Ammon's horn (tissue), 1 donor: ENCODE data around the gene ASMTL.

Experiments used
- DNase-seq: peaks from one replicate; pipeline ENCODE4 v3.0.0-alpha.2; 2016; ENCODE audit warnings: low spot score

ASMTL gene

GRCh38 chrX:1403228-1403627 lies 49.5 kb downstream of the ASMTL start:
- no peak for DNase-seq

DNA sequence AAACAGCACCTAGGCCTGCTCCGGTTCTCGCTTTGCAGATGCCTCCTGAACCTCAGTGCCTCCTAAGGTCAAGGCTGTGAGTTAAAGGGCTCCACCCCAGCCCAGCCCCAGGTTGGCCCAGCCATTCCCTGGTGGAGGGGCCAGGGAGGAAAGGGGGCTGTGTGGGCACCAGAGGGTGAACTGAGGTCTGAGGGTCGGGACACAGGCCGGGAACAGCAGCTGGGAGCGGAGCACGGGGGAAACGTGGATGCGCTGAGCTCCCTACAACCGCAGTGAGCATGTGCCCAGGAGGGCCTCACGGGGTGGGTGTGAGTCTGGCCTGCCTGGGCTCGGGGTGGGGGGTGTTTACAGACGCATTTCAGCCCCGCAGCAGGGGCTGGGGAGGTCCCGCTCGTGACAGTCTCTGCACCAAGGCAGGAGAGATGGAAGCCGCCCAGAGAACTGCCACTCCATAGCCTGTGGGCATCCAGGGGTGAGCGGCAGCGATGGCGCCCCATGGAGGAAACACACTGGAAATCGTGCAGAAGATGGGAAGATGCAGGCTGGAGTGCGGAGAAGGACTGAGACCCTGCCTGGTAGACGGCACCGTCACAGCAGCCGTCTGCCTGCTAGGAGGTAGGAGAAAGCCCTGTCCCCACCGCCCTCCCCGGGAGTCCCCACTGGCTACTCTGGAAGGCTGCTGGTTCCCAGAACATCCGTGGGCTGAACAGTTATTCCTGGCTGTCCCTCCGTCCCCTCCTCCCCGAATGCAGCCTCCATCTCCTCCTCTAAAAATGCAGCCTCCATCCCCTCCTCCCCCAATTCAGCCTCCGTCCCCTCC lies 50.9 kb downstream of the ASMTL start:
- no peak for DNase-seq

GRCh38 chrX:1400742-1401471 lies 51.8 kb downstream of the ASMTL start:
- no peak for DNase-seq

GRCh38 chrX:1400049-1400448 lies 52.7 kb downstream of the ASMTL start:
- no peak for DNase-seq

DNA sequence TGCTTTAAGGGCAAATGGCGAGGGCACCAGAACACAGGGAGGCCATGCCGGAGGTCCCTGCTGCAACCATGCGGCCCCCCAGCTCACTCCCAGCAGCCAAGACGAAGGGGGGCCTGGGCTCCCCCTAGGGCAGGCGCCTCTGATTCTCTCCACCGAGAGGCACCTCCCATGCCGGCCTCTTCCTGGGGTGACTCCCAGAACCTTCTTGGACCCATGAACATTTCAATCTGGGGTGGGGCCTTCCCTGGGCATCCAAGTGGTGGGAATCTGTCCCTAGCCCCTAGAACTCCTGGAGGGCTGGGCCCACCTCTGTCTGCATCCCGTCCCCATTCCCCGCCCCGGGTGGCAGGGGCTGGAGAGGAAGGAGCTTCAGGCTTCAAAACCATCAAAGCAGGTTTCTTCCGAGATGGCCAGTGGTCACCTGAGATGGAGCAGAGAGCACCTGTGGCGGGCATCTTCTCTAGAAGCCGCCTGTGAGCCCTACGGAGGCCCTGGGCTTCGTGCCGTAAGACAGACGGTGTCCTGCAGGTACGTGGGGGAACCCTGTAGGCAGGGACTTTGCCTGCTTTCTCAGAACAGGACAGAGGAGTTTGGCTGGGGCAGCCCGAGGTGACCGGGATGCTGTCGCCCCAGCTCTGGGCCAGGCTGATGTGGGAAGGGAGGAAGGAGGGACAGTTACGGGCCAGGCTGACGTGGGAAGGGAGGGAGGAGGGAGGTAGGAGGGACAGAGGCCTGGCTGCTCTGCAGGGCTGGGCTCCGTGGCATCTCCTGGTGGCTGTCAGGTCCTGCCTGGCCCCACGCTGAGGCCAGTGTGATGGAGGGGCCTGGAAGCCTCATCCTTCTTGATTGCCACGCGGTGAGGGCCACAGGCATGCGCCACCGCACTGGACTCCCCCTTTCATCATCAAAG lies 54.0 kb downstream of the ASMTL start:
- DNase-seq: no peak

- DNase-seq: no peak
These were observed 55.1 kb downstream of the ASMTL start for GRCh38 chrX:1397441-1398270.

- no peak for DNase-seq
These were observed 55.7 kb downstream of the ASMTL start for GRCh38 chrX:1397001-1397400.

GRCh38 chrX:1395646-1396216 lies 57.0 kb downstream of the ASMTL start:
- DNase-seq: no peak

- no peak for DNase-seq
These were observed 57.8 kb downstream of the ASMTL start for GRCh38 chrX:1394731-1395501.

GRCh38 chrX:1393871-1394615 lies 58.7 kb downstream of the ASMTL start:
- DNase-seq: no peak

GRCh38 chrX:1392376-1393068 lies 60.2 kb downstream of the ASMTL start:
- DNase-seq: peak; percentile 69

DNA sequence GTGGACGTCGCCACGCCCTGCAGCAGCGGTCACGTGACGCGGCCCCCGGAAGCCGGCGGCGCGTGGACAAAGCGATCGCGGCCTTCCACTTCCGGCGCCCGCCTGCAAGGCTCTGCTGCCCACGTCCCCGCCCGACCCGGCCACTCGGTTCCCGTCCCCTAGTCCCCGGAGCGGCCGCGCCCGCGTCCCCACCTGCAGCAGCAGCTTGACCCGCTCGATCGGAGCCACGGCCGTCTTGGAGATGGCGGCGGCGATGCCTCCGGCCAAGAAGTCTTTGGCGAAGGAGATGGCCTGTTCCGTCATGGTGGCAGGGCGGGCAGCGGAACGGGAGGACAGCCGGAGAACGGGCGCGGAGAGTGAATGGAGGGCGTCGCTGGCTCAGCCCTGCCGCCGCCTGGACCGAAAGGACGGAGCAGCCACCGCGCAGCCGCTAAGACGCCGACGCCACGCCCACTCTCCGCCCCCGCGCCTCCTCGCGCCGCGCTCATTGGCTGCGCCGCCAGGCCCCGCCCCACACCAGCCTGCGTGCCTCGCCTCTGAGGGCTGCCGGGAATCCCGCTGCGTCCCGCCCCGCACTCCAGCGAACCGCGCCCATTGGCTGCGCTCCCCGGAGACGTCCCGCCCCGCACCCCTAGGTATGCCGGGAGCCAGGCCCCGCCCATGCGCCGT lies 60.9 kb downstream of the ASMTL start, which contains the start of gene SLC25A6:
TSS of gene SLC25A6 (minus strand) at position 407 of the 669 bp plus-strand sequence. CDS start at position 303, 104 bp downstream.
- peak; percentile 99 for DNase-seq

- no peak for DNase-seq
These were observed 61.4 kb downstream of the ASMTL start for GRCh38 chrX:1391370-1391706.

DNA sequence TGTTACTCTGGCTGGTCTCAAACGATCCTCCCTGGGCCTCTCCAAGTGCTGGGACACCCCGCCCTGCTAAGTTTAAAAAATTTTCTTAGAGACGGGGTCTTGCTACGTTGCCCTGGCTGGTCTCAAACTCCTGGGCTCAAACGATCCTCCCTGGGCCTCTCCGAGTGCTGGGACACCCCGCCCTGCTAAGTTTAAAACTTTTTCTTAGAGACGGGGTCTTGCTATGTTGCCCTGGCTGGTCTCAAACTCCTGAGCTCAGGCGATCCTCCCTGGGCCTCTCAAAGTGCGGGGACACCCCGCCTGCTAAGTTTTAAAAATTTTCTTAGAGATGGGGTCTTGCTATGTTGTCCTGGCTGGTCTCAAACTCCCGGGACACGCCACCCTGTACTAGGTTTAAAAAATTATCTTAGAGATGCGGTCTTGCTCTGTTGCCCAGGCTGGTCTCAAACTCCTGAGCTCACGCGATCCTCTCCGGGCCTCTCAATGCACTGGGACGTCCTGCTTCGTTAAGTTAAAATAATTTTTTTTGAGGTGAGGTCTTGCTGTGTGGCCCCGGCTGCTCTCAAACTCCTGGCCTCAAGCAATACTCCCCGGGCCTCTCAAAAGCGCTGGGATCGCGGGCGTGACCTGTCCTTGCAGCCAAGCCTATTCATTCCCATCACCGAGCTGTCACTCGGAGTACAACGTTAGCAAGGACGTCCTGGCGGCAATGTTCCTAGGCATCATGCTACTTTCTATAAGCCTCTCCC lies 61.9 kb downstream of the ASMTL start:
- DNase-seq: no peak

- no peak for DNase-seq
These were observed 62.8 kb downstream of the ASMTL start for GRCh38 chrX:1389993-1390285.

DNA sequence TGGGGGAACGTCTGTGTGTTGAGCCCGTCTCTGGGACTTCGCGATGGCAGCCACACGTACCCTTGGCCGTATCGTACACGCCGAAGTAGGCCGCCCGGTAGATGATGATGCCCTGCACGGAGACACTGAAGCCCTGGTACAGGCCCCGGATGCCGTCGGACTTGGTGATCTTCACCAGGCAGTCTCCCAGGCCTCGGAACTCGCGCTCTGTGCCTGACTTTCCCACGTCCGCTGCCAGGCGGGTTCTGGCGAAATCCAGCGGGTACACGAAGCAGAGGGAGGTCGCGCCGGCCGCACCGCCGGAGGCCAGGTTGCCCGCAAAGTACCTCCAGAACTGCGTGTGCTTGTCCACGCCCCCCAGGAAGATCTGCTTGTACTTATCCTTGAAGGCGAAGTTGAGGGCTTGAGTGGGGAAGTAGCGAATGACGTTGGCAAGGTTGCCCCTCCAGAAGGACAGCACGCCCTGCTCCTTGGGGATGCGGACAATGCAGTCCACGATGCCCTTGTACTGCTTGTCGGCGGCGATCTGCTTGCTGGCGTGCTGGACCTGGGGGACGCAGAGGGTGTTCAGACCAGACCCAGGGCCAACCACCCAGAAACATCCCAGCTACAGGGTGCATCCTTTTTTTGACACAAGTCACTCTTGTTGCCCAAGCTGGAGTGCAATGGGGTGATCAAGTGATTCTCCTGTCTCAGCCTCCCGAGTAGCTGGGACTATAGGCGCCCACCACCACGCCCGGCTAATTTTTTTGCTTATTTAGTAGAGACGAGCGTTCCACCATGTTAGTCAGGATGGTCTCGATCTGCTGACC lies 63.3 kb downstream of the ASMTL start:
- no peak for DNase-seq

DNA sequence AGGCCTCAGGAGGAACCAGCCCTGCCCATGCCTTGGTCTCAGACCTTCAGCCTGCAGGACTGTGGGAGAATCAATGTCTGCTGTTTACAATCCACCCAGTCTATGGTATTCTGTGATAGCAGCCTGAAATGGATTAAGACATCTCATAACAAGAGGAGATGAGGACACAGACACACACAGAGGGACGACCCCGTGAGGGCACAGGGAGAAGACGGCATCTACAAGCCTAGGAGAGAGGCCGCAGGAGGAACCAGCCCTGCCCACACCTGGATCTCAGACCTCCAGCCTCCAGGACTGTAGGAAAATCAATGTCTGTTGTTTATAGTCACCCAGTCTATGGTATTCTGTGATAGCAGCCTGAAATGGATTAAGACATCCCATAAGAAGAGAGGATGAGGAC lies 64.1 kb downstream of the ASMTL start:
- DNase-seq: no peak
